SH-SY5Y (cell line): ENCODE measurements around the gene PDGFA.

ENCODE experiments used
- GATA2 ChIP-seq: IDR thresholded peaks from 2 replicates; pipeline ENCODE4 v1.6.1; 2011; ENCODE audit warnings: mild to moderate bottlenecking, low read depth, low read length
- GATA3 ChIP-seq: IDR thresholded peaks from 2 replicates; pipeline ENCODE4 v1.6.1; 2011; ENCODE audit warnings: low read depth, mild to moderate bottlenecking, low read length, moderate library complexity

DNA sequence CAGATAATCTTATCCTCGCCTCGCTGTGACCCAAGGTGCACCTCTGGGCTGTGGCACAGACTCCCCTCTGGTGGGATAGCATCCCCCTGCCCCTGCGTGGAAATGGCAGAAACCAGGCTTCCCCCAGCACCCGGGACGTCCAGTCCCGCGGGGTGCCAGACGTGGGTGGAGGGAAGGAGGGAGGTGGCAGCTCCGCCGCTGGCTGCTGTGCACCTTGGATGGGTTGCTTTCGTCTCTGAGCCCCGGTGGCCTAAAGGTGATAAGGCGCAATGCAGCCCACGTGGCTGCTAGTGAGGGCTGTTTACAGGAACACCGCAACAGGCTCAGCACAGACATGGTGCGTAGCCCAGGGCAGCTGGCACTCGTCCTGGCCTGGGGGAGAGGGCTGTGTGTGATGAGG lies 13.6 kb upstream of the PDGFA start:
- no peak for TF ChIP-seq GATA3
- TF ChIP-seq GATA2, result no peak
